K562 (cell line): ENCODE results near the gene FRAT1. TPM values are rescaled to one million over a fixed set of nuclear protein-coding genes. Genes with fewer than 3 reads are reported as not detected.

ENCODE experiments used
- ATF7 ChIP-seq: fragments of 450-650 bp; IDR thresholded peaks from 2 replicates; pipeline ENCODE4 v1.7.1; 2014; ENCODE audit warnings: mild to moderate bottlenecking, moderate library complexity
- CHD2 ChIP-seq: IDR thresholded peaks from 2 replicates; pipeline ENCODE4 v1.6.1; 2011; ENCODE audit warnings: low read depth, low read length
- EP400 ChIP-seq: fragments of 450-650 bp; IDR thresholded peaks from 2 replicates; pipeline ENCODE4 v1.6.1; 2017; ENCODE audit warnings: antibody characterized with exemption, mild to moderate bottlenecking, moderate library complexity
- ETV1 ChIP-seq: fragments of 450-650 bp; conservative IDR thresholded peaks from 2 replicates; pipeline ENCODE4 v1.6.1; 2016; ENCODE audit warnings: missing genetic modification characterization, control low read depth, low read depth, missing compliant biosample characterization
- FOXJ3 ChIP-seq: sonication (generic); formaldehyde crosslinking; IDR thresholded peaks from 2 replicates; pipeline ENCODE4 v1.4.0; 2020; ENCODE audit warnings: mild to moderate bottlenecking, missing genetic modification reagents
- HDAC2 ChIP-seq: fragments of 450-650 bp; IDR thresholded peaks from 2 replicates; pipeline ENCODE4 v1.6.1; 2016; ENCODE audit warnings: mild to moderate bottlenecking
- HDGF ChIP-seq: fragments of 450-650 bp; IDR thresholded peaks from 2 replicates; pipeline ENCODE4 v1.6.1; 2016
- JUND ChIP-seq, 2 experiments: IDR thresholded peaks; 2 replicates in 1 of 2; 3 replicates in 1 of 2; pipeline ENCODE4 v1.6.1; 2011; ENCODE audit warnings: borderline replicate concordance in 2 of 2, low read depth in 2 of 2, low read length in 2 of 2, improper control_type of control experiment in 1 of 2, missing biosample characterization in 1 of 2, missing genetic modification characterization in 1 of 2, missing genetic modification reagents in 1 of 2
- MBD2 ChIP-seq: sonication (generic); IDR thresholded peaks from 2 replicates; pipeline ENCODE4 v1.6.1; 2016; ENCODE audit warnings: low read depth, borderline replicate concordance
- MEIS2 ChIP-seq: fragments of 450-650 bp; IDR thresholded peaks from 2 replicates; pipeline ENCODE4 v1.6.1; 2014; ENCODE audit warnings: mild to moderate bottlenecking; ENCODE audit not compliant: partially characterized antibody
- MIER1 ChIP-seq: fragments of 450-650 bp; IDR thresholded peaks from 2 replicates; pipeline ENCODE4 v1.6.1; 2016; ENCODE audit warnings: antibody characterized with exemption, mild to moderate bottlenecking, low read depth
- NRF1 ChIP-seq, 2 experiments: fragments of 450-650 bp; IDR thresholded peaks in 1 of 2; conservative IDR thresholded peaks in 1 of 2; 2 replicates each; pipeline ENCODE4 v1.6.1; 2014; ENCODE audit warnings: mild to moderate bottlenecking in 2 of 2
- POLR2B ChIP-seq: fragments of 450-650 bp; IDR thresholded peaks from 2 replicates; pipeline ENCODE4 v1.6.1; 2018; ENCODE audit warnings: low read depth; ENCODE audit not compliant: partially characterized antibody
- SAFB2 ChIP-seq: fragments of 200-400 bp; formaldehyde crosslinking; IDR thresholded peaks from 2 replicates; pipeline ENCODE4 v1.6.1; 2018; ENCODE audit warnings: borderline replicate concordance, low read length, low read depth, moderate library complexity; ENCODE audit not compliant: severe bottlenecking
- SAP30 ChIP-seq: fragments of 200-600 bp; sonication (generic); IDR thresholded peaks from 2 replicates; pipeline ENCODE4 v1.6.1; 2012; ENCODE audit warnings: borderline replicate concordance, low read depth, mild to moderate bottlenecking, moderate library complexity, low read length, control low read depth, inconsistent platforms; ENCODE audit not compliant: insufficient read depth, poor library complexity, severe bottlenecking
- SMARCA4 ChIP-seq: fragments of 450-650 bp; IDR thresholded peaks from 2 replicates; pipeline ENCODE4 v1.6.1; 2016
- SMARCC2 ChIP-seq: fragments of 450-650 bp; IDR thresholded peaks from 2 replicates; pipeline ENCODE4 v1.6.1; 2017; ENCODE audit warnings: antibody characterized with exemption, moderate library complexity, mild to moderate bottlenecking, low read depth
- SRF ChIP-seq, 2 experiments: fragments of 250-450, 450-650 bp in 1 of 2; sonication (Bioruptor Pico) in 1 of 2; sonication (generic) in 1 of 2; formaldehyde crosslinking; IDR thresholded peaks; 2 replicates each; pipeline versions ENCODE4 v1.5.0 to v1.5.1; 2020 to 2022; ENCODE audit warnings: mild to moderate bottlenecking in 1 of 2, missing genetic modification reagents in 1 of 2
- ZNF324 ChIP-seq: fragments of 250-450 bp; sonication (Bioruptor Pico); IDR thresholded peaks from 2 replicates; pipeline ENCODE4 v1.4.0; 2020; ENCODE audit warnings: mild to moderate bottlenecking
- ZNF778 ChIP-seq: fragments of 450-650 bp; formaldehyde crosslinking; IDR thresholded peaks from 2 replicates; pipeline ENCODE4 v1.4.0; 2020; ENCODE audit warnings: mild to moderate bottlenecking, moderate library complexity
- polyA plus RNA-seq, 8 experiments: library from polyadenylated mRNA; depleted of rRNA in 4 of 8; stranded (reverse) in 5 of 8; unstranded in 3 of 8; fragments of >200 nt; fragmentation: Nextera tagmentation in 2 of 8; fragmentation: Illumina TruSeq in 1 of 8; extraction: Ambion mirVana in 2 of 8; extraction: Trizol in 1 of 8; gene quantifications; 2 replicates each; pipeline versions ENCODE4 v1.2.1 to v1.2.3, GENCODE V29; 2011 to 2014; ENCODE audit warnings: inconsistent platforms in 1 of 8, missing spikeins in 1 of 8
- total RNA-seq, 7 experiments: library from RNA; depleted of rRNA in 6 of 7; stranded (reverse); fragments of >200 nt in 6 of 7; fragmentation: Illumina TruSeq in 2 of 7; extraction: Trizol in 2 of 7; gene quantifications; 2 replicates each; pipeline versions ENCODE4 v1.2.1 to v1.2.3, GENCODE V29; 2011 to 2021; ENCODE audit warnings: low replicate concordance in 1 of 7
- TF ChIP-seq, protein P1 (sequence below): fragments of 250-450 bp; sonication (Bioruptor Pico); IDR thresholded peaks from 2 replicates; pipeline ENCODE4 v1.5.0; 2021; ENCODE audit warnings: mild to moderate bottlenecking, borderline replicate concordance
- TF ChIP-seq, protein P2 (sequence below): fragments of 250-450 bp; sonication (Bioruptor Pico); IDR thresholded peaks from 2 replicates; pipeline ENCODE4 v1.5.0; 2020; ENCODE audit warnings: mild to moderate bottlenecking
- TF ChIP-seq, protein P3 (sequence below): sonication (generic); formaldehyde crosslinking; IDR thresholded peaks from 2 replicates; pipeline ENCODE4 v1.8.0; 2022; ENCODE audit warnings: mild to moderate bottlenecking, missing genetic modification reagents

Gene FRAT1
- total and polyA plus RNA-seq, 9 of the 15 experiments (the other 6 are each of a cell fraction or from before 2014, with no cell fraction given): 0.11 to 4.6 (median 1.4) TPM

DNA sequence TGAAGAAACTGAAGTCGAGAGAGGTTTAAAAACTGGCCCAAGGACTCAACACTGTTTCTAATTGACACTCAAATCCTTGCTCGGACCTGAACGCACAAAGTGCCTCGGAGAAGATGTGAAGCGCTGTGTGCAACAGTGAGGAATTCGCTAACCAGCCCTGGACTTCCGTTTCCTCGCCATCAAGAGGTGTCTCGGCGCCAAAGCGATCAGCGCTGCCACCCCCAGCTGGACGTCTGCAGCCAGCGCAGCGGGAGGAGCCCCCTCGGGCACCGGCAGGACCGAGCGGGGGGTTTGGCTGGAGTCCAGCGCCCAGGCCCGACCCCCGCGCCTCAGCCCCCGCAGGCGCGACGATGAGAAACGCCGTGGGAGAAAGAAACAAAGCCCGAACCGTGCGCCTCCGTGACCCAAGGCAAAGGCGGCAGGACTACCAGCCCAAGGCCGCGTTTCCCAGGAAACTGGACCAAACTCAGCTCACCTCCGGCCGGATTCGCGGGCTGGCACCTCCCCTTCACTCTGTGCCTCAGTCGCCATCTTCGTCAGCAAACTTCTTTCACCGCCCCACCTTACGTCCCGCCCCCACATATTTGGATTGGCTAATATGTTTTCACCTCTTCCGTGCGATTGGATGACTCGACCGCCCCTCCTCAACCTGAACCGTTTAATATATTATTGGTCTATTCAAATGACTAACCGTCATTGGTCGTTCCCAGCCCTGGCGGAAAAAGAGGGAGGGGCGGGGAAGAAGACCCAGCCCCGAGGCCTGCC lies 26.8 kb upstream of the FRAT1 start, which contains the start of gene ARHGAP19 (continued):
- TF ChIP-seq CHD2: peak; percentile 73
- no peak for TF ChIP-seq ZNF778 (CRISPR knock-in tag)
- TF ChIP-seq SAP30: peak; percentile 58
- TF ChIP-seq, protein P1, sequence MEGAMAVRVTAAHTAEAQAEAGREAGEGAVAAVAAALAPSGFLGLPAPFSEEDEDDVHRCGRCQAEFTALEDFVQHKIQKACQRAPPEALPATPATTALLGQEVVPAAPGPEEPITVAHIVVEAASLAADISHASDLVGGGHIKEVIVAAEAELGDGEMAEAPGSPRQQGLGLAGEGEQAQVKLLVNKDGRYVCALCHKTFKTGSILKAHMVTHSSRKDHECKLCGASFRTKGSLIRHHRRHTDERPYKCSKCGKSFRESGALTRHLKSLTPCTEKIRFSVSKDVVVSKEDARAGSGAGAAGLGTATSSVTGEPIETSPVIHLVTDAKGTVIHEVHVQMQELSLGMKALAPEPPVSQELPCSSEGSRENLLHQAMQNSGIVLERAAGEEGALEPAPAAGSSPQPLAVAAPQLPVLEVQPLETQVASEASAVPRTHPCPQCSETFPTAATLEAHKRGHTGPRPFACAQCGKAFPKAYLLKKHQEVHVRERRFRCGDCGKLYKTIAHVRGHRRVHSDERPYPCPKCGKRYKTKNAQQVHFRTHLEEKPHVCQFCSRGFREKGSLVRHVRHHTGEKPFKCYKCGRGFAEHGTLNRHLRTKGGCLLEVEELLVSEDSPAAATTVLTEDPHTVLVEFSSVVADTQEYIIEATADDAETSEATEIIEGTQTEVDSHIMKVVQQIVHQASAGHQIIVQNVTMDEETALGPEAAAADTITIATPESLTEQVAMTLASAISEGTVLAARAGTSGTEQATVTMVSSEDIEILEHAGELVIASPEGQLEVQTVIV: no peak
- peak; percentile 91 for TF ChIP-seq MBD2
- TF ChIP-seq HDGF: no peak
- TF ChIP-seq SAFB2: no peak
- no peak for TF ChIP-seq SMARCC2
- TF ChIP-seq, protein P2, sequence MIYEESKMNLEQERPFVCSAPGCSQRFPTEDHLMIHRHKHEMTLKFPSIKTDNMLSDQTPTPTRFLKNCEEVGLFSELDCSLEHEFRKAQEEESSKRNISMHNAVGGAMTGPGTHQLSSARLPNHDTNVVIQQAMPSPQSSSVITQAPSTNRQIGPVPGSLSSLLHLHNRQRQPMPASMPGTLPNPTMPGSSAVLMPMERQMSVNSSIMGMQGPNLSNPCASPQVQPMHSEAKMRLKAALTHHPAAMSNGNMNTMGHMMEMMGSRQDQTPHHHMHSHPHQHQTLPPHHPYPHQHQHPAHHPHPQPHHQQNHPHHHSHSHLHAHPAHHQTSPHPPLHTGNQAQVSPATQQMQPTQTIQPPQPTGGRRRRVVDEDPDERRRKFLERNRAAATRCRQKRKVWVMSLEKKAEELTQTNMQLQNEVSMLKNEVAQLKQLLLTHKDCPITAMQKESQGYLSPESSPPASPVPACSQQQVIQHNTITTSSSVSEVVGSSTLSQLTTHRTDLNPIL: no peak
- TF ChIP-seq MEIS2: peak; percentile 73
- peak; percentile 66 for TF ChIP-seq POLR2B
- 0 out of 2 replicates have a peak, but pooled peaks have one; percentile 45 for TF ChIP-seq SMARCA4
- TF ChIP-seq SRF (CRISPR knock-in tag; IDR thresholded peaks at IDR 0.05): no peak
- TF ChIP-seq NRF1 (conservative IDR thresholded peaks at IDR 0.05 in 1 of 2, IDR thresholded peaks at IDR 0.05 in 1 of 2): peak; percentile 45 to 61
- TF ChIP-seq ZNF324 (CRISPR knock-in tag): no peak
- peak; percentile 87 for TF ChIP-seq EP400
- TF ChIP-seq JUND (IDR thresholded peaks at IDR 0.05; ENCODE audit: borderline replicate concordance, low read depth, low read length): peak; percentile 33; the same call in 1 of the 2 replicates
- TF ChIP-seq JUND (tag; IDR thresholded peaks at IDR 0.05; ENCODE audit: borderline replicate concordance, low read depth, low read length): no peak
- no peak for TF ChIP-seq FOXJ3 (CRISPR knock-in tag)
- no peak for TF ChIP-seq MIER1
- TF ChIP-seq HDAC2: 0 out of 2 replicates have a peak, but pooled peaks have one; percentile 25
- TF ChIP-seq, protein P3, sequence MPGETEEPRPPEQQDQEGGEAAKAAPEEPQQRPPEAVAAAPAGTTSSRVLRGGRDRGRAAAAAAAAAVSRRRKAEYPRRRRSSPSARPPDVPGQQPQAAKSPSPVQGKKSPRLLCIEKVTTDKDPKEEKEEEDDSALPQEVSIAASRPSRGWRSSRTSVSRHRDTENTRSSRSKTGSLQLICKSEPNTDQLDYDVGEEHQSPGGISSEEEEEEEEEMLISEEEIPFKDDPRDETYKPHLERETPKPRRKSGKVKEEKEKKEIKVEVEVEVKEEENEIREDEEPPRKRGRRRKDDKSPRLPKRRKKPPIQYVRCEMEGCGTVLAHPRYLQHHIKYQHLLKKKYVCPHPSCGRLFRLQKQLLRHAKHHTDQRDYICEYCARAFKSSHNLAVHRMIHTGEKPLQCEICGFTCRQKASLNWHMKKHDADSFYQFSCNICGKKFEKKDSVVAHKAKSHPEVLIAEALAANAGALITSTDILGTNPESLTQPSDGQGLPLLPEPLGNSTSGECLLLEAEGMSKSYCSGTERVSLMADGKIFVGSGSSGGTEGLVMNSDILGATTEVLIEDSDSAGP (CRISPR knock-in tag): no peak
- TF ChIP-seq ATF7: peak; percentile 62; the same call in 1 of the 2 replicates
- TF ChIP-seq ETV1 (tag): peak; percentile 45; the same call in 1 of the 2 replicates
